HG02970 (cell line): ENCODE data around the gene EOLA2.
"Not testable (repeated sequence)": the region's sequence is repeated elsewhere in the genome, so short reads cannot be mapped to it uniquely, and the experiment has no call there.

ENCODE experiments used
- ATAC-seq: cut with Tn5 transposase; IDR thresholded peaks from one replicate; pipeline ENCODE4 v1.9.1; 2021; ENCODE audit warnings: mild to moderate bottlenecking, moderate library complexity, moderate number of reproducible peaks; ENCODE audit not compliant: unreplicated experiment, low FRiP score

Gene EOLA2

DNA sequence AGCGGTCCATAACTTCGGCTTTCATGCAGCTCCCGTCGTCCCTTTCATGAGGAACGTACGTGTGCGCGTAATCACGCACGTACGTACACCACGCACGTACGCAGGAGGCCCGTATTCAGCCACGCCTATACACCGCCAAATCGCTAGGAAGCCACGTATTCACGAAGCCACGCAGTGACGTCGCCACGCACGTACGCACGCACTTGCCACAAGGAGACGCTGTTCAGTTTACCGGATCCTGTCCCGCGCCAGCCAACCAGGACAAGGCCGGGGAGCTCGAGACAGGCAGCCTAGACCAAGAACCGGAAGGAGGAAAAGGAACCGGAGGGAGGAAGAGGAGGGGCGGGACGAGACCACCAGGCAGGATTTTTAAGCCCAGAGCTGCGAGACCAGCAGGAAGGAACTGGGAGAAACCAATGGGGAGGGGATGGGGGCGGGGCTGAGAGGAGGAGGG, at the start of gene EOLA2:
Gene EOLA2, minus strand, starts transcription at position 65 of the 454 bp plus-strand sequence. CDS start 4,617 bp downstream, outside the sequence.
- ATAC-seq, result peak; percentile 71

DNA sequence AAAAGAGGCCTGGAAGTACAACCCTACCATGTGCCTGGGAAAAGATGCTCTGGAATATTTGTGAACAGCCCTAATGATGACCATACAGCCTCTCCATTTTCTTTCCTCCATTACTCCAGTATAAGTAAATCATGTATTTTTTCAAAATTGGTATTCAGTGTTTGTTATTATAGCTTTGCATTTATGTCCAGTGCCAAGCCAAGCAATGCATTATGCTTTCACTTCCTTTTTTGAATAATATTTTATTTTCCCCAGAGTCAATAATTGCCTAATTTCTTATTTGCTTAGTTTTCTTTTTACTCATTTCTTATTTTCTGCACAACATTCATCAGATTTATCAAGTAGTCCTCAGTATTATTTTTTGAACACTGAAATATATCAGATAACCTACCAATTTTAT, 49.3 kb upstream of the EOLA2 start:
- ATAC-seq, result peak; percentile 74

DNA sequence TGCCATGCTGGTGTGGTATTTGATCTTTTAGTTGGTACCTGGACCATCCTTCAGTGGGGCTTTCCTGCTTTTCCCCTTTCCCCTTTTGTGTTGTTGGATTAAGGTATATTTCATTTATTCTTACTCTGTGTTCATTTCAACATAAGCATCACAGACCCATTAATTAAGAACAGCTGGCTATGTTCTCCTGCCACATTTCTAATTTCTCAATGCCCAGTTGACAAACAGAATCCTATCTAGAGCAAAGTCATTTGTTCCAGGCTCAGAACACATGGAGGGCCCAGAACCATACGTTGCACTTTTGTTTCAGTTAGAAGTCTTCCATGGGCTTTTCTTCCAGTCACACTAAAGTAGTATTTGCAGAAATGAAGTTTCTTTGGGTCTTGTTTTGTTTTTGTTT, 46.1 kb upstream of the EOLA2 start:
- ATAC-seq, result no peak

DNA sequence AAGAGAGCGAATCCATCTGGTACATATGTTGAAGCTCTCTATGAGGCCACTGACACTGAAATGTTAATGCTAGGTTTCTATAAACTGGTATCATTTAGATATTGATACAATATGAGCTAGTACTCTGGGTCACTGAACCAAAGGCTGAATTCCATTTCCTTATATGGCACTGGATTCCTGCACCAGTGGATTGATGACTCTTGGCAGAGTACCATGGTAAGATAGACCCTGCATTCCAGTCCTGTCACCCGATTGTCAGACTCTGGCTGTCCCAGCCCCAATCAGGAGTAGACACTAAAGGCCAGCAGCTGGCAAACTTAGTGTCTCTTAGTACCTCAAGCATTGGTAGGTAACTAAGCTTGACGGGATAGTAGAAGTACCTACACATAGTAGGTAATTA, 44.0 kb upstream of the EOLA2 start:
- no peak for ATAC-seq

DNA sequence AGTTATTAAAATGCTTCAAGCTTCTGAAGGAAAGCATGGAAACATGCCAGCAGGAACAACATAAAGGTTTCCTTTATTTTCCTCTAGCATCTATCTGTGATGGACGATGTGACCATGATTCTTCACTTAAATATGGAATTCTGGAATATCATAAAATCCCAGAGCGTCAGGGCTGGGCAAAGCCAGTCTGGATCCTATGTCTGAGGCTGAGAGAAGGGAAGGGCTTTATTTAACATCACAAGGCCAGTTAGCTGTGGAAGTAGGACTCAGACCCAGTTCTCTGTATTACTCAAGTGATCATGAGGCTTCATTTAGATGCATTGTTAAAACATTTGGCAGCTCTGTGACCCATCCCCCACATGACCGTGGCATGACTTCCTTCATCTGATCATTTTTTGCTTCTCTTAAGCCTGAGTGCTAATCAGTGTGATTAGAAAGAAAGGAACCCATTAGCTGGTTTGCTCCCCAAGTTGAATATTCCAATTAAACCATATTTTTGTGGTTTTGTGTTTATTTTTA, 40.9 kb upstream of the EOLA2 start:
- no peak for ATAC-seq

DNA sequence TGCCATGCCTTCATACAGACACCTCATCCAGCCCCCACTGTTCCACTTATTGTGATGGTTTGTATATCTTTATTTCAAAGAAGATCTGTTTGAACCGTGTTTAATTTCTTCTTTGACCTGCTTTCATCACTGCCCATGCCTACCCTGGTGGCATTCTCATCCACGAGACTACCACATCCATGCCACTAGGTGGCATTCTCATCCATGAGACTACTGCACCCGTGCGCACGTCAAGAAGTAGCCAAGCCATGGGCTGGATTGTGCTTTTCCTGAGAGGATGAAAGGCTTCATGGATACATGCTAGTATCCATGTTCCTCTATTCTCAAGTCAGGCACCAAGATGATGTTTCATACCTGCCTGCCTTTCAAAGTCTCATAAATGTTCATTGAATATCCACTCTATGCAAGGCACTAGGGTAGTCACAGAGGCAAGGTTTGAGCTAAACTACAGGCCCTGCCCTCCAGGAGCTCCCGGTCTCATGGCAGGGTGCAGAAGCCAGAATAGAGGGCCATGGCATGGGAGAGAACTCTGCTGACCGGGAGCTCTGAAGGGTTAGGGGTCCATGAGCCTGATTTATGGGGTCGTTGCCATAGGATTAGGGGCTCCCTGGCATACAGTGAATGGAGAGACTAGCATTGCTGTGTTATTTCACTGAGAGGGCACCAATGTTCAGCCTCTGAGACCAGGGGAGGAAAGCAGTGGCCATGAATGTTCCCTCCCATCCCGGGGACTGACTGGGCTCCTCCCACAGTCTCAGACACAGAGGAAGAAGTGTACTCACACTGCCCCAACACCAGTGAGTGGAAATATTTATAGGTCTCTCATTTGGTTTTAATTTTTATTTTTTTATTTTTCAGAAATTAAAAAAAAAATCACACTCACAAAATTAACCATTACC, 24.8 kb upstream of the EOLA2 start:
- ATAC-seq, result no peak

DNA sequence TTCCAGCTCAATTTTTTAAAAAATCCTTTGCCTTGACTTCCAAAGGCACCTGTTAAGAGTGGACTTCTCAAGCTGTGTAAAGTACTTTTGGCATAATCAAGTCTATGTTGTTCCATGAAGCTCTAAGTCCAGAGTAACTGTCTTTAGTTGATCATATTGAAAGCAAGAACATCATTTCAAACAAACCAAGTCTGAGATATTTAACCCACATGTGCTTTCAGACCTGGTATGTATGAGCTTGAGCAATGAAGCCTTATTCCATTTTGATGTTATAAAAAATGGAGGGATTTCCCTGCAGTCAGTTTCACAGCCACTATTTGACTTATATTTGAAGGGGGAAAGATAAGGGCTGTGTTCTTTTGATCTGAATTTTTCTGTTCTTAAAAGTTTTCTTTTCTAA, 23.7 kb upstream of the EOLA2 start:
- no peak for ATAC-seq

DNA sequence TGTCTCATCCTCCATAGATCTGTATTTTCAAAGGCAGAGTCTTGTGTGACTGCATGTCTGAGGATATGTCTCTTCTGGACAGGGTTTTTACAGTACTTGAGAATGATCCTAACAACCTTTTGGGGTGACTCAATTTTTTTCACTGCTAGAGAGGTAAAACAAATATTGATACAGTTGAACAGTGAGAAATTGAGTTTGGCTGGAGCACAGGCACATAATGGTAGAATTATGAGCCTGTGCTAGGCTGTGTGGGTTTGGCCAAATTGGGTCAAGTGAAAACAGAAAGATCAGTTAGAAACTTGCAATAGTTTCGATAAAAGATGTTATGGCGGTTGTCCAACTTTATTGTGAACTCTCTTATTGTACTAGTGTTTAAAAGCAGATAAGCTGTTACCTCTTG, 23.3 kb upstream of the EOLA2 start:
- no peak for ATAC-seq

DNA sequence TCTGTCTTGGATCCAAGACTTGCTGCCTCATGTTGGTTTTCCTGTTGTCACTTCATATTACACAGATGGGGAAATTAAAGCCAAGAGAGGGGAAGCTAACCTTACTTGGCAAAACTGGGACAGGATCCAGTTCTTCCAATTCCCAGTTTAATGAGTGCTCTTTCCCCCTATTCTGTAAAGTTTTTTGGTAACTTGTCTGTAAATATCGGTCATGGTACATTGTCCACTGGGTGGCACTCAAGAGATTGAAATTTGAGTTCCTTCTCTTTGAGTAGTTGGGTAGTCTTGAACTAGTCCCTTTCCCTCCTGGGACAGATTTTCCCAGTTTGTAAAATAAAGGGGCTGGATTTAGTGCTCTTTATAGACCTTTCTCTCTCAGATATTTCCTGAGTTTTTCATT, 12.4 kb upstream of the EOLA2 start:
- no peak for ATAC-seq

DNA sequence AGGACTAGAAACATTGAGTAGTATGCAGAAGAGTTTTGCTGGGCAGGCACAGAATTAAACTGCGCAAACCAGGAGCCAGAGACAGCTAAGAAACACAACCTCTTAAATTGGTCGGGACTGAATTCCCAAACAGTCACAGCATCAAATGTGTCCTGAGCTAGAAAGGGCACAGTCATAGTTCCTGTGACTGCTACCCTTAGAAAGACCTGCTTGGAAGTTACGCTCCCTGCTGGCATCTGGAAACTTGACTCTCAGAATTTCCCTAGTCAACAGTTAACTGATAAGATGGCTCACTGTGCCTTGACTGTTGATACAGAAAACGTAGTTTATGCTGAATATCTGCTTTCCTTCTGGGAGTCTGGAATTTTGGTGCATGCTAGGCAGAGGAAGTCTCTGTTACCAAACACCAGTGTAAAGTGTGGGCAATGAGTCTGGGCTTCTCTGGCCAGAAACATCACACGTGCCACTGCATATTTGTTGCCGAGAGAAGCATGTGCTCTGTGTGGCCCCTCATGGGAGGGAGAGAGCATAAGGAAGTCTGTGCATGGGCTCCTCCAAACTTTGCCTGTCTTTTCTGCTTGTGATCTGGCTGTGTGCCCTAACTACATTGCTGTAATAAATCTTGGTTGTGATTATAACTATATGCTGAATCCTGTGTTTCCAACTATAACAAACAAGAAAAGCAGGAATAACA, 11.6 kb upstream of the EOLA2 start:
- ATAC-seq, result no peak

DNA sequence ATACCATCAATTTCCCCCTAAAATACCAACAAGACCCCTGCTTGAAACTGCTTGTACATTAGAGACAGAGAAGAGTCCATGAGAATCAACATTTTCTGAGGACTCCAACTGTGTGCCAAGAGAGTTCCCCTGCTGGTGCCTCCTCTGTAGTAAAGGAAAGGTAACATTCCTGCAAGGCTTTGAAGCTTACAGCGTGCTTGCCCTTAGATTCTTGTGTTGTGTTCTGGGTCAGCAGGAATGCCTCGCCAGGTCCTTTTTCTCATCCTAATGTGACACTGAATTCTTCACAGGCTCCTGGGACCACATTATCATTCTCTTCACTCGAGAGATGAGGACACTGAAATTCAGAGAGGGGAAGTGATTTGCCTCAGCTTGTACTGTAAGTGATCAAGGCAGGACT, 9.7 kb upstream of the EOLA2 start:
- ATAC-seq, result no peak

DNA sequence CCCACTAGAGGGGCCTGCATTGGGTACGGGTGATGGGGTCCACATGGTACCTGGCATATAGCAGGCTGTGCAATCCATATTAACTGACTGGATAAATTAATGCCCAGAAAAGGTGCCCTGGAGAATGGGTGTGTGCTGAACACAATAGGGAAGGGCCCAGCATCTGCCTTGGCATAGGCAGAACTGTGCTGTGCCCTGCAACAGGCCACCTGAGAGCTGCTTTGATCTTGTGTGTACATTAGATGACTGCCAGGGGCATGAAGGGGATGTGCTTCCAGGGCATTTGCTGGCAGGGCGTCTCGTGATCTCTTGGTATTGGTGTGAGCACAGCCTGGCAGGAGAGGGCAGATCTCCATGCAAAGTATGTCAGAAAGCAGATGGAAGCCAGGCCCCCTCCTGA, 8.6 kb upstream of the EOLA2 start:
- ATAC-seq, result not testable (repeated sequence)

DNA sequence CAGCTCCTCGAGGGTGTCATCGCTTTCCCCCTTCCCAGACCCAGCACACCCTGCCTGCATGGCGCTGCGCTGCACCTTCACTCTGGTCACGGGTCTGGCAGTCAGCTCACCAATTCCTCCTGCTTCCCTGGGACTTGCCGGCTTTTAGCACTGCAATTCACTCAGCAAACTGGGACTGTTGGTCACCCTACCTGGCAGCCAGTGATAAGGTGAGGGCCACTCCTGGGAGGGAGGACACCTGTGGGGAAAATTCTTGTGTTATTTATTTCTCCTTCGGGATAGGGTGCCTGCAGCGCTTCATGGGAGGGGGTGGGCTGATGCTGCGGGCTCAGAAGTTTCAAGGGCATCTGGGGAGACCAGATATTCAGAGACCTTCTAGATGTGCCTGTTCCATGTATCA, 7.5 kb upstream of the EOLA2 start:
- ATAC-seq, result not testable (repeated sequence)

DNA sequence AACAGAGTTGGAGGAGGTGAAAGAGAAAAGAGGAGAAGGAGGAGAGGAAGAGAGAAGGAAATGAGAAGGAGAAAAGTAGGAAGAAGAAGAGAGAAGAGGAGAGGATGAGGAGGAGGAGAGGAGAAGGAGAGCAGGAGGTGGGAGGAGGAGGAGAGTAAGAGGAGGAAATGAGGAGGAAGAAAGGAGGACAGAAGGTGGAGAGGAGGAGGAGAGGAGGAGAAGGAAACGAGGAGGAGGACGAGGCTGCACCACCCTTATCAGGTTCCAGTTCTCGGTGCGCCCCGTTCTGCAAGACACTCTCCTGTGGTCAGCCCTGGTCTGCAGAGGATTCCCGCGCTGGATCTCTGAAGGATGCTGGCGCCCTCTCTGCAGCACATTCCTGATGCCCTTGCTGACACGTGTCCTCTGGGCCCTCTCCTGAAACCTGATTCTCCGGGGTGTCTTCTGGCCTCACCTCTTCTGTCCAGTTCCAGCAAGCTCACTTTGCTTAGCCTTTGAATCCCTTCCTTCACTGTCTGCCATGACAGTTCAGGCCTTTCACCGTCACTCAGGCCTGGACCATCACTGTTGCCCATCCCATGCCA, 6.9 kb upstream of the EOLA2 start:
- ATAC-seq, result not testable (repeated sequence)

DNA sequence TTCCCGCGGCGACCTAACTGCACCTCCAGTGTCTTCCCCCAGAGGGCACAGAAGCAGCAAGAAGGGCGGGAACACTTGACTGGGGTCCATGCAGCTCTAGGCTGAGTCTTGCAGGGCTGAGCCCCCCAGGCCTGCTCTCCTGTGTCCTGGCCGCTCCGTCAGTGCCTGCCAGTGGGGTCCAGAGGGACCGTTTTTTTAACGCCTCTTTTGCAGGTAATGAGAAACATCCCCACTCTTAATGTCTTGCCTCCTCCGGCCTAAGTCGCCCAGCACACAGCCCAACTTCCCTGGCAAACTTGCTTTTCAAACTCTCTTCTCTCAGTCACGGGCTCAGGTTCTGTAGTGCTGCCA, 2.4 kb upstream of the EOLA2 start:
- ATAC-seq, result not testable (repeated sequence)

DNA sequence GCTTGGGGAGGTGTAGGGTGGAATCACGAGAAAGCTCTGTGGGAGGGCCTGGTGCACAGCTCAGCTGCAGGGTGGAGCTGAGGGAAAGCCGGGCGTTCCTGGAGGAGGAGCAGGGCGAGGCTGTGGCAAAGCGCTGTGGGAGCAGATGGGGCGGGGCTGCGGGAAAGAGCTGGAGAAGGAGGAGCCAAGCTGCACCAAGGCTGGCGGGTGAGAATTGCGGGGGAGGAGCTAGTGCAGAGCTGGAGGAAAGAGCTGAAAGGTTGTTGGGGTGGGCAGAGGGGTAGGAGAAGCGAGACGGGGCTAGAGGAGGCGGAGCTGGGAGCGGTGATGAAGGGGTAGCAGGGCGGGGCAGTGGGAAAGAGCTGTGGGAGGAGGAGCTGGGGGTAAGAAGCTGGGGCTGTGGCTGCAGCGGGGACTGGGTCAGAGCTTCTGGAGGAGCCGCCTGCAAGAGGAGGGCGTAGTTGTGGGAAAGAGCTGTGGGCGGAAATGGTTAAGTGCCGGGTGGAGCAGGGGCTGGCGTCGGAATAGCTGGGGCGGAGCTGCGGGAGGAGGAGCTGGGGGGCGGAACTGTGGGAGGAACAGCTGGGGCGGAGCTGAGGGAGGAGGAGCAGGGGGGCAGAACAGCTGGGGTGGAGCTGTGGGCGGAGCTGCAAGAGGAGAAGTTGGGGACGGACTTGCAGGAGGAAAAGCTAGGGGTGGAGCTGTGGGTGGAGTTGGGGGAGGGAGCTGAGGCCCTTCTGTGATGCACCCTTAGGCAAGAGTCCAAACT, 1.8 kb upstream of the EOLA2 start:
- peak; percentile 42 for ATAC-seq

DNA sequence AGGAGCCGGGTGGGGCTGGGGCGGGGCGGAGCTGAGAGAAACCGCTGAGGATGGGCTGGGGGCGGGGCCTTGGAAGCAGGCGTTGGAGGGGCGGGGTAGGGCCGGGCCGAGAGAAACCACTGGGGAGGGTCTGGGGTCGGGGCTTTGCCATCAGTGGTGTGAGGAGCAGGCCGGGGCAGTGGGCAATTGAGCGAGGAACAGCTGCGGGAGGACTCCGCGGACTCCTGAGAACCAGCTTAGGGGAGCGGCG, 1.3 kb upstream of the EOLA2 start:
- peak; percentile 7 for ATAC-seq

DNA sequence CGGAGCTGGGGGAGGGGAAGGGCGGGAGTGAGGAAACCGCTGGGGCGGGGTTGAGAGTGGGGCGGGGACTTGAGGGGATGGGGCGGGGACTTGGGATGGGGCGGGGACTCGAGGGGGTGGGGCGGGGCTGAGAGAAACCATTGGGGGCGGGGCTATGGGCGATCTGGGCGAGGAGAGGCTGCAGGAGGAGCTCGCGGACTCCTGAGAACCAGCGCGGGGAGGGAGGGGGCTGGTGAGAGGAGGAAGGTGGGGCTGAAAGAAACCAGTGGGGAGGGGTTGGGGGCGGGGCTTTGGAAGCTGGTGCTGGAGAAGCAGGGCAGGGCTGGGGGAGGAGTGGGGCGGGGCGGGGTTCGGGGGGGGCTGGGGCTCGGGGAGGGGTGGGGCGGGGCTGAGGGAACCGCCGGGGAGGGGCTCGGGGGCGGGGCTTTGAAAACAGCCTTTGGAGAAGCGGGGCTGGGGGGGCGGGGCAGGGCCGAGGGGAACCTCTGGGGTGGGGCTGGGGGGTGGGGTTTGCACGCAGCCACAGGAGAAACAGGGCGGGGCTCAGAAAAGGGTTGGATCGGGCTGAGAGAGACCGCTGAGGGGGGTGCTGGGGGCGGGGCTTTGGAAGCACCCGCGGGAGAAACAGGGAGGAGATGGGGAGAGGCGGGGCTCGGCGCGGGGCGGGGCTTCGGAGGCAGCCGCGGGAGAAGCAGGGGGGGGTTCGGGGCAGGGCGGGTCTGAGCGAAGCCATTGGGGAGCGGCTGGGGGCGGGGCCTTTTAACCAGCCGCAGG, 777 bp upstream of the EOLA2 start:
- ATAC-seq, result peak; percentile 10

DNA sequence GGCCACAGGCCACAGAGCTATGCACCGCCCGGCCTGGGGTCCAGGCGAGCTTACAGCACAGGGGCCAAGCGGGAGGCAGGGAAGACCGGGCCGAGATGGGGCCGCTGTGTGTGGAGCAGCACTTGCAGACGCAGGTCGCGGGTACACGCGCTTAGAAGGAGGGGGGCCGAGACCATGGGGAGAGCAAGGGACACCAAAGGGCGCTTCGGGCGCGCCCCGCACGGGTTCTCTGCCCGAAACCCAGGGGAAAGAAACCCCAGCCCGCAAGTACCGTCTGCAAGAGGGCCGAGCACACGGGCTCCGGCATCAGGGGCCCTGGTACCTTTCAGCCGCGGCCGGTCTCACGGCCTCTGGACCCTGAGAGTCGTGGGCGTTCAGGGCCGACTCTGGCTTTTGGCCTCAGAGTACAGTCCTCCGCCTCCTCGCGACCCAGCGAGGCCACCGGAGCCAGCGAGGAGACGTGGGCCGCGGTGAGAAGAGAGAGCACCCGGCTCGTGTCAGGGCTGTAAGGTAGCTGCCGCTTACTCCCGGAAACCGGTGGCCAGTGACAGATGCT, 342 bp downstream of the EOLA2 start:
- ATAC-seq, result no peak

DNA sequence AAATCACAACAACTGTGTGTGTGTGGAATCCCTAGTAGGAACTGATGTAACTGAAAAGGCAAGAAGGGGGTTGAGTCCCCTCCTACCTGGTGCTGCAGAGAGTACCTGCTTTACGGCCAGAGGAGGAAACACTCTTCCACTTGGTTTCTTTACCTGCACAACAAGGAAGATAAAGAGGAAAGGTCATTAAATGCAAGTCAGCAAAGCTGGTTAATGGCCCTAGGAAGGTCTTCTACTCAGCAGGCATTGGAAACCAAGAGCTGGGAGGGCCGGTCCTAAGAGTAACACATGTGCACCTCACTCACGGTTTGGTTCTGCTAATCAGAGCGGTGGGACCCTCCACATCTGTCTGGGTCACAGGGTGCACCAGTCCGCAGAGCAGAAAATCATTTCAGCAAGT, 963 bp downstream of the EOLA2 start:
- not testable (repeated sequence) for ATAC-seq
